ENCODE results near the gene MRS2.
"Not testable (repeated sequence)": the region's sequence is repeated elsewhere in the genome, so short reads cannot be mapped to it uniquely, and the experiment has no call there.

GRCh38 chr6:24382891-24383494 is 19.7 kb upstream of the MRS2 start:
- not testable (repeated sequence) for TF ChIP-seq CTCF (IDR thresholded peaks at IDR 0.05; ENCODE audit: poor library complexity, severe bottlenecking); POLR2AphosphoS5 (IDR thresholded peaks at IDR 0.05); RAD21 (conservative IDR thresholded peaks at IDR 0.05)
